CD14-positive monocyte (primary cell): ENCODE data around the gene PLXNB3. TPM values are rescaled to one million over a fixed set of nuclear protein-coding genes. Genes with fewer than 3 reads are reported as not detected.

ENCODE experiments used
- DNase-seq, 3 donors: peaks; one replicate each; pipeline ENCODE4 v3.0.0-alpha.2; 2011 to 2022
- H2AFZ ChIP-seq: 2 replicates; pipeline ENCODE4 v1.6.0; 2012; ENCODE audit warnings: mild to moderate bottlenecking, low read depth, low read length, inconsistent platforms; ENCODE audit not compliant: insufficient read depth, poor library complexity, severe bottlenecking
- H3K27ac ChIP-seq, 2 donors: 1 replicate in 1 of 2; 2 replicates in 1 of 2; pipeline ENCODE4 v1.5.1; 2012 to 2013; ENCODE audit warnings: low read length in 2 of 2, control low read depth in 1 of 2, inconsistent platforms in 1 of 2, low read depth in 1 of 2, mild to moderate bottlenecking in 1 of 2
- H3K27me3 ChIP-seq, 2 donors: one replicate each; pipeline versions ENCODE4 v1.6.0 to v1.6.1; 2011 to 2013; ENCODE audit warnings: low read length in 2 of 2; ENCODE audit not compliant: control insufficient read depth in 2 of 2, insufficient read depth in 2 of 2
- H3K36me3 ChIP-seq, 2 donors: replicated peaks in 1 of 2; 1 replicate in 1 of 2; 2 replicates in 1 of 2; pipeline versions ENCODE4 v1.5.1 to v1.6.1; 2012 to 2013; ENCODE audit warnings: low read length in 2 of 2, control low read depth in 1 of 2, inconsistent platforms in 1 of 2, mild to moderate bottlenecking in 1 of 2; ENCODE audit not compliant: insufficient read depth in 2 of 2, control insufficient read depth in 1 of 2
- H3K4me1 ChIP-seq, 2 donors: 1 replicate in 1 of 2; 2 replicates in 1 of 2; pipeline versions ENCODE4 v1.5.1 to v1.6.1; 2012 to 2013; ENCODE audit warnings: low read length in 2 of 2, control low read depth in 1 of 2, inconsistent platforms in 1 of 2, mild to moderate bottlenecking in 1 of 2, moderate library complexity in 1 of 2; ENCODE audit not compliant: insufficient read depth in 2 of 2, control insufficient read depth in 1 of 2
- H3K4me2 ChIP-seq: replicated peaks from 2 replicates; pipeline ENCODE3; 2012; ENCODE audit warnings: low read length, moderate library complexity, mild to moderate bottlenecking; ENCODE audit not compliant: poor library complexity, severe bottlenecking; ENCODE audit errors: extremely low read depth
- H3K4me3 ChIP-seq, 3 experiments: fragments of 200-600 bp in 1 of 3; sonication (generic) in 1 of 3; replicated peaks in 1 of 3; 1 replicate in 2 of 3; 2 replicates in 1 of 3; pipeline ENCODE4 v1.5.1; 2011 to 2013; ENCODE audit warnings: low read length in 3 of 3, mild to moderate bottlenecking in 3 of 3, control low read depth in 2 of 3, low read depth in 2 of 3, inconsistent platforms in 1 of 3, moderate library complexity in 1 of 3
- H3K79me2 ChIP-seq: 2 replicates; pipeline ENCODE4 v1.6.0; 2012; ENCODE audit warnings: mild to moderate bottlenecking, control low read depth, inconsistent platforms, low read length, moderate library complexity; ENCODE audit not compliant: insufficient read depth
- H3K9ac ChIP-seq: 2 replicates; pipeline ENCODE4 v1.6.0; 2017; ENCODE audit warnings: low read length, mild to moderate bottlenecking; ENCODE audit not compliant: insufficient read depth, poor library complexity, severe bottlenecking
- H3K9me3 ChIP-seq, 2 donors: replicated peaks in 1 of 2; 1 replicate in 1 of 2; 2 replicates in 1 of 2; pipeline versions ENCODE4 v1.5.1 to v1.6.1; 2012 to 2013; ENCODE audit warnings: low read length in 2 of 2, control low read depth in 1 of 2; ENCODE audit not compliant: control insufficient read depth in 1 of 2, insufficient read depth in 1 of 2
- H4K20me1 ChIP-seq: 2 replicates; pipeline ENCODE4 v1.6.0; 2012; ENCODE audit warnings: mild to moderate bottlenecking, low read length, control low read depth, moderate library complexity; ENCODE audit not compliant: insufficient read depth
- H3K27ac Mint-ChIP-seq, 7 donors: one replicate each; pipeline ENCODE4 v1.8.0; 2020; ENCODE audit warnings: mild to moderate bottlenecking in 7 of 7, mixed read lengths in 7 of 7, moderate library complexity in 6 of 7, inconsistent platforms in 2 of 7
- H3K27me3 Mint-ChIP-seq, 3 donors: one replicate each; pipeline ENCODE4 v1.8.0; 2021 to 2022; ENCODE audit warnings: low read depth in 3 of 3, mild to moderate bottlenecking in 3 of 3, mixed read lengths in 3 of 3, moderate library complexity in 3 of 3, inconsistent platforms in 1 of 3
- H3K36me3 Mint-ChIP-seq, 2 donors: one replicate each; pipeline ENCODE4 v1.8.0; 2020; ENCODE audit warnings: mixed read lengths in 2 of 2, inconsistent platforms in 1 of 2, mild to moderate bottlenecking in 1 of 2
- H3K4me1 Mint-ChIP-seq: one replicate; pipeline ENCODE4 v1.8.0; 2020; ENCODE audit warnings: mild to moderate bottlenecking, mixed read lengths
- H3K4me3 Mint-ChIP-seq, 2 donors: one replicate each; pipeline ENCODE4 v1.8.0; 2020; ENCODE audit warnings: mild to moderate bottlenecking in 2 of 2, mixed read lengths in 2 of 2, moderate library complexity in 1 of 2
- H3K9me3 Mint-ChIP-seq, 7 donors: one replicate each; pipeline ENCODE4 v1.8.0; 2020 to 2022; ENCODE audit warnings: mixed read lengths in 7 of 7, mild to moderate bottlenecking in 6 of 7, moderate library complexity in 6 of 7, inconsistent platforms in 2 of 7
- WGBS: methylation state at CpG from one replicate; pipeline ENCODE4 v1.1.5; 2013; ENCODE audit warnings: missing lambda C conversion rate; ENCODE audit not compliant: insufficient coverage; 5-methylcytosine and 5-hydroxymethylcytosine counted together
- intact Hi-C, 2 donors: fragments of 100-400 bp; cut with micrococcal nuclease; formaldehyde crosslinking; loops; one replicate each; pipeline versions ENCODE4 v1.15.0 to v1.15.1; 2023
- polyA plus RNA-seq, 3 donors: library from polyadenylated mRNA; depleted of rRNA in 1 of 3; unstranded in 2 of 3; stranded (reverse) in 1 of 3; fragments of 300-500 nt in 2 of 3; fragments of >200 nt in 1 of 3; fragmentation: Illumina TruSeq in 2 of 3; gene quantifications; 1 replicate in 2 of 3; 2 replicates in 1 of 3; pipeline ENCODE4 v1.2.3, GENCODE V29; 2012 to 2021
- TF ChIP-seq, protein P1 (sequence below): fragments of 200-600 bp; IDR thresholded peaks from one replicate; pipeline ENCODE4 v1.8.0; 2022; ENCODE audit warnings: antibody characterized with exemption, mild to moderate bottlenecking

PLXNB3 gene
- polyA plus RNA-seq, 3 donors, result not detected

- DNase-seq, result no peak
Observed at GRCh38 chrX:153739754-153740486, 24.1 kb upstream of the PLXNB3 start.

GRCh38 chrX:153740631-153741222, 23.3 kb upstream of the PLXNB3 start:
- Histone ChIP-seq H3K79me2 (no peaks in the 10 kb centered on the region), H3K27ac (no peak overlapping the region), H3K4me1 (peaks cover 5 to 11% of the 10 kb centered on the region in 2 donors), H3K27me3 (no peaks in the 10 kb centered on the region), H3K9me3 (no peaks in the 10 kb centered on the region), H3K4me3 (no peak overlapping the region), H2AFZ (no peak overlapping the region), H4K20me1 (peaks cover 12% of the 10 kb centered on the region), H3K9ac (no peak overlapping the region), H3K4me2 (no peak overlapping the region), H3K36me3 (peaks cover 39 to 50% of the 10 kb centered on the region in 2 donors)
- 100% methylated on average over 1 of the region's 16 CpGs for WGBS
- peaks cover 12% of the 10 kb centered on the region for H3K4me1 Mint-ChIP-seq
- TF ChIP-seq, protein P1, sequence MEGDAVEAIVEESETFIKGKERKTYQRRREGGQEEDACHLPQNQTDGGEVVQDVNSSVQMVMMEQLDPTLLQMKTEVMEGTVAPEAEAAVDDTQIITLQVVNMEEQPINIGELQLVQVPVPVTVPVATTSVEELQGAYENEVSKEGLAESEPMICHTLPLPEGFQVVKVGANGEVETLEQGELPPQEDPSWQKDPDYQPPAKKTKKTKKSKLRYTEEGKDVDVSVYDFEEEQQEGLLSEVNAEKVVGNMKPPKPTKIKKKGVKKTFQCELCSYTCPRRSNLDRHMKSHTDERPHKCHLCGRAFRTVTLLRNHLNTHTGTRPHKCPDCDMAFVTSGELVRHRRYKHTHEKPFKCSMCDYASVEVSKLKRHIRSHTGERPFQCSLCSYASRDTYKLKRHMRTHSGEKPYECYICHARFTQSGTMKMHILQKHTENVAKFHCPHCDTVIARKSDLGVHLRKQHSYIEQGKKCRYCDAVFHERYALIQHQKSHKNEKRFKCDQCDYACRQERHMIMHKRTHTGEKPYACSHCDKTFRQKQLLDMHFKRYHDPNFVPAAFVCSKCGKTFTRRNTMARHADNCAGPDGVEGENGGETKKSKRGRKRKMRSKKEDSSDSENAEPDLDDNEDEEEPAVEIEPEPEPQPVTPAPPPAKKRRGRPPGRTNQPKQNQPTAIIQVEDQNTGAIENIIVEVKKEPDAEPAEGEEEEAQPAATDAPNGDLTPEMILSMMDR, result no peak
- no peak for DNase-seq
- peaks cover 0 to 16% (median 12%) of the 10 kb centered on the region in 3 donors for H3K27me3 Mint-ChIP-seq
- H3K4me3 Mint-ChIP-seq, result no peak overlapping the region
- intact Hi-C loops, result no loop called here
- H3K9me3 Mint-ChIP-seq, result peaks cover 0 to 5% (median 0%) of the 10 kb centered on the region in 7 donors
- peaks cover 27 to 68% of the 10 kb centered on the region in 2 donors for H3K36me3 Mint-ChIP-seq
- peak overlapping the region in 1 of 7 donors; percentile 33 for H3K27ac Mint-ChIP-seq

More at GRCh38 chrX:153739754-153740486, 24.1 kb upstream of the PLXNB3 start:
- intact Hi-C loops, result no loop called here
- Histone ChIP-seq H3K27me3 (no peaks in the 10 kb centered on the region), H3K4me3 (no peak overlapping the region), H3K4me1 (peaks cover 5 to 11% of the 10 kb centered on the region in 2 donors), H3K36me3 (peaks cover 39 to 53% of the 10 kb centered on the region in 2 donors), H3K9ac (no peak overlapping the region), H3K79me2 (no peaks in the 10 kb centered on the region), H4K20me1 (peaks cover 12% of the 10 kb centered on the region), H3K4me2 (no peak overlapping the region), H3K9me3 (no peaks in the 10 kb centered on the region), H3K27ac (no peak overlapping the region), H2AFZ (no peak overlapping the region)
- Mint-ChIP-seq H3K27me3 (peaks cover 0 to 18% (median 10%) of the 10 kb centered on the region in 3 donors), H3K36me3 (peaks cover 34 to 75% of the 10 kb centered on the region in 2 donors), H3K4me1 (peaks cover 11% of the 10 kb centered on the region), H3K9me3 (peaks cover 0 to 5% (median 1%) of the 10 kb centered on the region in 7 donors), H3K27ac (no peak overlapping the region), H3K4me3 (no peak overlapping the region)
- 100% methylated on average over 4 of the region's 29 CpGs for WGBS
- TF ChIP-seq, protein P1, result no peak
